Activated CD8-positive, alpha-beta memory T cell treated with anti-CD3 and anti-CD28 coated beads for 48 hours (primary cell): ENCODE data around the gene CD48.
"Not testable (repeated sequence)": the region's sequence is repeated elsewhere in the genome, so short reads cannot be mapped to it uniquely, and the experiment has no call there.

Experiments
- DNase-seq, 3 experiments: peaks; one replicate each; pipeline ENCODE4 v3.0.0-alpha.2; 2020; ENCODE audit warnings: low read depth in 2 of 3, low spot score in 2 of 3

CD48 gene

DNA sequence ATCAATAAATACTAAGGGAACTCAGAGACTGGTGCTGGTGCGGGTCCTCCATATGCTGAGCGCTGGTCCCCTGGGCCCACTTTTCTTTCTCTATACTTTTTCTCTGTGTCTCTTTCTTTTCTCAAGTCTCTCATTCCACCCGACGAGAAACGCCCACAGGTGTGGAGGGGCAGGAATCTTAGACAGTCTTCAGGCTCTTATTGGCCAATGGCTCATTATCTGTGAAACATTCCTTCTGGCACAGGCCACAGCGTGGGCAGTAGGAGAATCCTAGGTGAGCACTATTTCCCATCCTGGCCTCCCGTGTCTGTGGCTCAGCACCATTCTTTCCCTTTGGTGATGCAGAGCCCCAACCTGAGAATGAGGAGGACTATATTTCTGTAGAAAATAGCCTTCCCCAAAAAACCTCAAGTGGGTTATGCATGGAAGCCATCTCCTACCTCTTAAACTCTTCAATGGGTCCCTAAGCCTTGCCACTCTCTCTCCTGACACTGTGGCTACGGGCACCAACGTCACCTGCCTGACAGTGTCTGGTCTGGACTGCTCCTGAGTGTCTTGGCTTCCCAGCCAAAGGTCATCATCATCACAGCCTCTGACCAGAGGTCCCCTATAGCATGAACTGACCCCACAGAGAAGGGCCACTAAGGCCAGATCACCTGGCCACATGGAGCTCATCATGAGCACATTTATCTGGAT, 58.5 kb downstream of the CD48 start:
- no peak for DNase-seq

GRCh38 chr1:160652065-160652641, 59.5 kb downstream of the CD48 start:
- not testable (repeated sequence) for DNase-seq

GRCh38 chr1:160651433-160652064, 60.1 kb downstream of the CD48 start:
- no peak for DNase-seq

DNA sequence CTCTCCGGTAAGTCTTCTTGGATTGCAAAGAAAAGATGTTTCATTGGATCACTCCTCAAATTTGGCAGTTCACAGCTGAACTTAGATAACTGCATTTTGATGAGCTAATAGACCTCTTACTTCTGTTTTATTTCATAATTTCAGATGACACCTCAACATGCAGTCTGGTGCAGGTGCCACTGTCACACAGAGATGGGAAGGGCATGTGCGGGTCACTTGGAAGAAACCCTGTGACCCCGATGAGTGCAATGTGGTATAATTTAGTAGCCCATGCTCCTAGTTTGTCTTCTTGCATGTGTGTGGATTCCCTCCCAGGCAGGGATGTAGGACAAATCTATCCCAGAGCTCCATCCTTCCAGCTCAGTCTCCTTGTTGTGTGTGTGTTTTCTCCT, 64.3 kb downstream of the CD48 start:
- DNase-seq, result no peak

DNA sequence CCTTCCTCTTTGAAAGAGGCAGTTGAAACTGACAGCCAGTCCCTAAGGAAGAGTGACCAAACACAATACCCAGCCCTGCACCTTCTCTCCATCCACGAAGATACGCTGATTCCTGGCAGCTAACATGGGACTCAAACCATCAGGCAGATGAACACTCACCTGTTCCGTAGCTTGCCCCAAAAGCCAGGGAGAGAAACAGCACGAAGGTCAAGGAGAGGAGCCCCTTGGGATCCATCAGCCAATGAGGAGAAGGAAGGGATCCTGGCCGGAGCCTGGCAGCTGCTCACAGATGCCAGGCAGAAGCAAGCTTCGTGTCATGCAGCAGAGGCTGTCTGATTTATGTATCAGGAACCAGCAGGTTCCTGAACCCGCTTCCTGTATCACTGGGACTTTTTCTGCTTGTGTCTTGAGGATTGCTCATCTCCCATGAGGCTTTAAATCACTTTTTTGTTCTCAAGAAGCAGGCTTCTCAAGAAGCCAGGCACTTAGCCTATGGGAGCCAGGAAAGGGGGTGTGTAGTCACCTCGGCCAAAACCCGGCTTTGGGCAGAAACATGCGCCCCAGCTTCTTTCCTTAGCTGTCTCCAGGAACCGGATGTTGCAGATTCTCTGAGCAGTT, 64.8 kb downstream of the CD48 start, which contains the start of gene SLAMF1:
SLAMF1 (minus strand) TSS at position 334 of the 618 bp plus-strand sequence; CDS start at position 235, 99 bp downstream.
- DNase-seq, result no peak

DNA sequence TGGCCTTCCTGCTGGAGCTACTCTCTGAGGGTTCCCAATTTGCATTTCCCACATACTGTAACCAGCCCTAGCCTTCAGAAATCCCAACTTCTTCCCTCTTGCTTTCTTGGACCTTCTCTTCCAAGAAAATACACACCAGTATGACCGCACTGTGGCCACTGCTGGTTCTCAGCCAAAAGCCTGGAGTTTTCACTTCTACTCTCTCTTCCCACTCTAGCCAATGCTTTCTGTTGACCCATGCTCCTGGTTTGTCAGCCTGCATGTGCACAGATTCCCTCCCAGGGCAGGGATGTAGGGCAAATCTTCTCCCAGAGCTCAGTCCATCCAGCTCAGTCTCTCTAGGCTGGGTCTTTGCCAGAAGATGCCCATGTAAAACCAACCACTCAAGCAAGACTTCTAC, 65.4 kb downstream of the CD48 start:
- no peak for DNase-seq

DNA sequence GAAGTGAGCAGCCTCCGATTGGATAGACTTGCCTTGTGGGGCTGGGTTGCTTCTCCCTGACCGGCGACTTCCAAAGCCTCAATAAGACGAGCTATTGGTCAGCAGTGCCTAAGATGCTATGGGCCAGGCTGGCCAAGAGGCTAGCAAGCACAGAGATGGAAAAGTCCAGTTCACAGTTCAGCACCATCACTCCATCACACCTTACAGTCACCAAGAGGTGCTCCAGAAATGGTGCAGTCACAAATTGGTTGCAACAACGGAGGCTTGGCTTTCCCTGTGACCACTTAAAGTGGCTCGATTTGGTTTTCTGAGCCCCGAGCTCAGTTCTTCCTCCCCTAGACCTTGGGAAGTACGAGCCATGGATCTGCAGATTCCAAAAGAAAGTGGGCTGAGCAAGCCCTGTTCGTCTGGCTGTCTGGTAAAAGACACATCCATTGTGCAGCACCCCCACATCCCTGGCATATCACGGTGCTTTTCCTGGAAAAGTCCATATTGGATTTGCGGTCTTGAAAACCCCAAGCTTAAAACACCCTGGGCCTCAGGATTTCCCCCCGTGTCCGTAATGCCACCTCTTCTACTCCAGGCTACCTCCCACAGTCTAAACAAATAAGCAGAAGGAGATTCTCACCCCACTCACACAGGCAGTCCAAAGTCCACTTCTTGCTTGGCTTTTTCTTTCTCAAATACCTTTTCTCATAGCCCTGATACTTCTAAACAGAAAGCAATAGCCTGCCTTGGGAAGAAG, 66.1 kb downstream of the CD48 start:
- DNase-seq, result no peak

DNA sequence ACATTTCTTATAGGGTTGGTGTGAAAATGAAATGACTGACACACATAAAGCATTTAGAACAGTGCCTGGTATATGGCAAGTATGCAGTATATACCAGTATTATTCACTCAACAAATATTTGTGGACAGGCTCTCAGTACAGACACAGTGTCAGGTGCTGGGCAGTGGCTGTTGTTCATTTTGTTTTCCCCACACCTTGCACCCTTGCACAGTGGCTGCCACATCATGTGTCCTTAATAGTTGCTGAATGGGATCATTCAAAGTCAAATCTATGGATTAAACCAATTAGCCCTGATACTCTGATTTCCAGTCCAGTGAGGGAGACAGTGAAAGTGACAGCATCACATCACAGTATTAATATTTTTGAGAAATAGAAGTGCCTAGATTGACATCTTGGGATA, 67.2 kb downstream of the CD48 start:
- no peak for DNase-seq

DNA sequence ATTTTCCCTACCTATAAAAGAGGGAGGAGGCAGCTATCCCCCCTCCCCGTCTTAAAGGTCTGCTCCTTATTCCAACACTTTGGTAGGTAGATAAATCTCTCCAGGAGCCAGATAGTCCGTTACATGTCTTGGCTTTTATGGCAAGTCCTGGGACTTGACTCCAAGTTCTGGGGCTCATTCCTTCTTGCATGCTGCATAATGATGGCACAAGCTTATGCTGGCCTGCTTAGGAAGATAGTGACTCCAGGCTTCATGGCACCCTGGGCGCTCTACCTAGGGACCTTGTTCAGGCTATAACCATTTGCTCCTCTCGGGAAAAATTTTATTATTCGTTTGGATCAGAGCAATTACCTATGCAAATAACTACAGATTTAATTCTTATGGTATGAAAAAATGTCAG, 68.5 kb downstream of the CD48 start:
- DNase-seq, result no peak

DNA sequence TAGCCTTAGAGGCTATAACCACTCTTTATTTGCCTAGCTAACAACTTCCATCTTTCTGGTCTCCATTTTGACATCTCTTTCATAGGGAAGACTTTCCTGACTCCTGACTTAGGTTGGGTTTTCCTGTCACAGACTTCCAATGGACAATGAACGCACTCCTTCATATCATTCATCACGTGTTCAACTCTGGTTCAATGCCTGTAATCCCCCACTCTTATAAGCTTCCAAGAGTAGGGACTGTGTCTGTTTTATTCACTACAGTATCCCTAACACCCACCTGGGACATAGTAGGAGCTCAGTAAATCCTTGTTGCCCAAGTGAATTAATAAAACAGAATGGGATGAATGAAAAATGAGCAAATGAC, 69.4 kb downstream of the CD48 start:
- no peak for DNase-seq

- no peak for DNase-seq
Observed at GRCh38 chr1:160641323-160642280, 70.0 kb downstream of the CD48 start.

DNA sequence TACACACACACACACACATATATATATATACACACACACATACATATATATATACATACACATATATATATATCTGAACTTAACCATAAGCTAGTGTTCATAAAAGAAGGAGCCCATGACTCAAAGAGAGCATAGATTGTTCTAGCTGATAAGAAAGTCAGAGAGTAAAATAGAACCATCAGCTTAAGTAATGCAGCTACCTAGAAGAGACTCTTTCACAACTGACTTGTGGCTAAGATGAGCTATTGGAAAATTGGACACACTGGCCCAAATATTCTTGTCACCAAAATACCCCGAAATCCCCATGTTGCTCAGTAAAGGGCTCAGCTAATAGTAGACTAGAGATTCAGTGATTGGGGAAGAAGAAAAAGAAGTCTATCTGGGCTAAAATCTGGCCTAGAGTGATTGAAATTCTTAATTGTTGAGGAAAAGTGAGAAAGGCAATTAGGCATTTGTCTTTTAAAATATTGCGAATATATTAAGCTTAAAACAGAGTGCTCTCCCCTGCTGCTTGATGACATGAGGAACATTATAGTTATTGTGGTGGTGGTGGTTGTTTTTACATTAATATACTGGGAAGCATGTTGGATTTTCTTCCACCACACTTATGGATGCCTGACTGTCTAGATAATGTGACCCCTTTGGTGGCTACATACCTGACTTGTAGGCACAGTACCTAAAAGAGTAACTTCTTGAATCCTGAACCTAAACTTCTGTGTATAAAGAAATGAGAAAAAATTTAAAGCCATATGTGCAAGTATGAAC, 71.1 kb downstream of the CD48 start:
- DNase-seq, result no peak

GRCh38 chr1:160639652-160640051, 72.0 kb downstream of the CD48 start:
- DNase-seq, result no peak

- DNase-seq, result no peak
Observed at GRCh38 chr1:160638926-160639325, 72.7 kb downstream of the CD48 start.

DNA sequence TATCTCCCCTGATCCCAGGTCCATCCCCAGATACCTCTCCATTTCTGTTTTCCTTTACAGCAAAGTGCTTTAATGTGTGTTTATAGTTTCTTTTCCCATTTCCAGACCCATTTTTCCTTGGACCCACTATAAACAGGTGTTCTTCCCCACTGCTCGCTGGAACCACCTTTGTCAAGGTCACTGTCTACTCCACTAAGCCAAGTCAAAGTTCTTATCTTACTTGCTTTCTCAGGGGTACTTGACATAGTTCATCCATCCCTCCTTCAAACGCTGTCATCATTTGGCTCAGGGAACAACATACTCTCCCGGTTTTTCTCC, 73.1 kb downstream of the CD48 start:
- no peak for DNase-seq

DNA sequence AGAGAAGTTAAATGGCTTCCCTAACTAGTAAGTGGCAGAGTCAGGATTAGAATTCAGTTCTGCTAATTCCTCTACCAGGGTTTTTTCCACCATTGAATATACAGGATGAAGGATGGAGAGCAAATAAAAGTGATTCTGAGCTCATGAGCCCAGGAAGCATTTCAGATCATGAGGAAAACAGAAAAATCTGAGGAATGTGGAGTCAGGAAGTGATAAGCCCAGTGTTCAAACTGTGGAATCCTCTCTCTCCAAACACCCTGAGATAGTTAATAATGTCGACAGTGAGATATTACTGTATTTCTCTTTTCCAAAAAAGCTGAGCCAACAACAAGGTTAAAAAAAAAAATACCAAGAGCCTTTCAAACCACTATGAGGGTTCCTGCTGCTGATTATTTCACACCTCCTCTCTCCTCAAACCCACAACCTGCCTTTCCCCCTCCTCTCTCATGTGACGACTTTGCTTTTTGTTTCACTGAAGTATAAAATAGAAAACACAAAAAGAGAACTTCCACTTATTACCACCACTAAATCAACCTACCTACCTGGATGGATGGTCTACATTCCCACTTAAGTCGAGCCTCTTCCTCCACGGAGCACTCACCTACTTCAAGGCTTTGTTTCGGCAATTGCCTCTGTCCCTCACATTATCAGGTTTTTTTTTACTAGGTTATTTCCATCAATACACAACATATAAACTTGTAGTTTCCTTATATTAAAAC, 73.6 kb downstream of the CD48 start:
- no peak for DNase-seq

GRCh38 chr1:160637065-160637464, 74.6 kb downstream of the CD48 start:
- DNase-seq, result no peak

DNA sequence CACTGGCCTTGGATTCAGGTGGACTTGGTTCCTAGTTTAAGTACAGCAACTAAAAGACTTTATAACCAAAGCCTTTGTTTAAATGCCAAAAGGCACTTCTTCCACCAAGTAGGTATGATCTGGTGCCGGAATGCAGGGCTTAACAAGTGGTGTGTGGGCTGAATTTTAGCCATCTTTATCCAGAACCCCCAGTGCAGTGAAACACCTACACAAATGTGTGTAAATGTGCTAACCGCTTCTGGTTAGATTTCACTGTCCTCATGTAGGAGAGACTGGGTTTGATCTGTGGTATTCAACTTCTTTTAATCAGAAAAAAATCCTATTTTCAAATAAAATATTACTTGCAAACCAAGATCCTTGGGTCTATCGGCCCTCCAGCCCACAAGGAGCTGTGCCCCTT, 75.1 kb downstream of the CD48 start:
- DNase-seq, result no peak

GRCh38 chr1:160636076-160636475, 75.5 kb downstream of the CD48 start:
- no peak for DNase-seq
